ENCODE measurements around the gene CPD. TPM values are rescaled to one million over a fixed set of nuclear protein-coding genes. Genes with fewer than 3 reads are reported as not detected.

Gene CPD
- total RNA-seq, 1 donor from 2014 or later: 51.2 TPM

DNA sequence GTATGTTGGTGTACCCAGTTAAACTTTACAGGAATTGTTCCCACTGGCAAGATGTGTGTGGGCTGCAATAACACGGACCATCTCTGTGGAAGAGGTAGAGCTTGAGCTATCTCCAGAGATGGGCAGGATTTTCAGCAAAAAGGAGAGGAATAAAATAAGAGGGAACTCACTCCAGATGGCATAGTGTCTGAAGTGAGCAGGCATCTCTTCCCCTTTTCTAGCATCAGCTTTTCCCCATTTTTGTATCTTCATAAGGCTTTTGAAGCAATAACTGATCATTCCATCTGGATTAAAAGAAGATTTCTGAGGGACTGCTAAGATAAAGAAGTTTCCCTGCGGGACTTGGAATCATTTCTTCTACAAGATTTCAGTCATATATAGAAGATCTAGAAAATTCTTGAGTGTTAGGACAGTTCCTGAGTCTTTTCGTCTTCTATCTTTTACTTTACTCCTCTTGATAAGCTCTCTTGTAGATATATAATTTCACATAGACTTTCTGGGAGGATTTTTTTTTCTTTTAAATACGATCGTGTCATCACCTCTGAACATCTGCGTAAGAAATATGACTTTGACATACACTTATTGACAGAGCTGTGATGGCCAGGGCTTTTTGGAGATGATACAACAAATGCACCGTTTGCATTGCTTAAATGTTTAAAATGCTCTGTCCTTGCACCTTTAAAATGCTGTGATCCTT lies 2.1 kb downstream of the CPD start:
- H3K4me3 Mint-ChIP-seq (ENCODE audit: unreplicated experiment): peak overlapping the region; percentile 86
- no peak overlapping the region for H3K9ac ChIP-seq (ENCODE audit: low read length)
- H3K4me1 Mint-ChIP-seq (ENCODE audit: low read depth, unreplicated experiment): peaks cover 32% of the 10 kb centered on the region
- H4K20me1 ChIP-seq (ENCODE audit: insufficient read depth, low read length): peaks cover 31% of the 10 kb centered on the region
- H3K27ac ChIP-seq (ENCODE audit: low read depth, low read length): no peak overlapping the region
- DNase-seq (ENCODE audit: low read depth) (no peak), FAIRE-seq (no peak)
- H3K36me3 Mint-ChIP-seq (ENCODE audit: low read depth, unreplicated experiment): no peaks in the 10 kb centered on the region
- no peaks in the 10 kb centered on the region for H3K9me3 Mint-ChIP-seq (ENCODE audit: unreplicated experiment)
- no peak overlapping the region for H2AFZ ChIP-seq (ENCODE audit: low read depth, low read length)
- no peaks in the 10 kb centered on the region for H3K9me3 ChIP-seq (ENCODE audit: insufficient read depth, low read depth, low read length)
- H3K4me3 ChIP-seq (ENCODE audit: insufficient read depth, low read depth, low read length): peak overlapping the region; percentile 68
- no peaks in the 10 kb centered on the region for H3K27me3 Mint-ChIP-seq (ENCODE audit: low read depth, unreplicated experiment)
- peaks cover 17% of the 10 kb centered on the region for H3K4me1 ChIP-seq (ENCODE audit: insufficient read depth, low read length)
- no peak overlapping the region for H3K27ac Mint-ChIP-seq (ENCODE audit: unreplicated experiment)
- TF ChIP-seq EZH2 (IDR thresholded peaks at IDR 0.05; ENCODE audit: insufficient read depth, low read length) (no peak), CTCF (IDR thresholded peaks at IDR 0.05; ENCODE audit: insufficient read depth, low read depth, low read length) (no peak)
- peak overlapping the region; percentile 98 for H3K4me2 ChIP-seq (ENCODE audit: low read length)
- no peaks in the 10 kb centered on the region for H3K36me3 ChIP-seq (ENCODE audit: insufficient read depth, low read length)
- peaks cover 41% of the 10 kb centered on the region for H3K79me2 ChIP-seq (ENCODE audit: insufficient read depth, low read length)
- no peaks in the 10 kb centered on the region for H3K27me3 ChIP-seq (ENCODE audit: insufficient read depth, low read length)

DNA sequence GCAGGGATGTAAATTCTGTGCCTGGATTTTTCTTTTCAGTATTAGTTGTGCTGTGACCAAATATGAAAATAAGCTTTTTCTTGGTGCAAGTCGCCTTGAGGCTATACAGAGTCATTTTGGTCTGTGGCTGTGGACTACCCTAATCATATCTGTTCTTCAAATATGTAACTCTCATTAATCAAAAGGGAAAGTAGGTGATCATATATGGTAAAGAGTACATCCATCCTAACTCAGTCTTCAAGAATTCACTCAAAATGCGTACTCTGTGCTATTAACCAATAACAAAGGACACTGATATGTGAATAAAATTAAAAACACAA lies 2.6 kb downstream of the CPD start:
- Histone ChIP-seq H3K36me3 (ENCODE audit: insufficient read depth, low read length) (no peaks in the 10 kb centered on the region), H3K4me1 (ENCODE audit: insufficient read depth, low read length) (peaks cover 16% of the 10 kb centered on the region), H3K4me3 (ENCODE audit: insufficient read depth, low read depth, low read length) (no peak overlapping the region), H4K20me1 (ENCODE audit: insufficient read depth, low read length) (peaks cover 31% of the 10 kb centered on the region), H2AFZ (ENCODE audit: low read depth, low read length) (no peak overlapping the region), H3K27me3 (ENCODE audit: insufficient read depth, low read length) (no peaks in the 10 kb centered on the region), H3K9ac (ENCODE audit: low read length) (no peak overlapping the region), H3K27ac (ENCODE audit: low read depth, low read length) (no peak overlapping the region), H3K4me2 (ENCODE audit: low read length) (peak overlapping the region; percentile 98), H3K79me2 (ENCODE audit: insufficient read depth, low read length) (peaks cover 41% of the 10 kb centered on the region), H3K9me3 (ENCODE audit: insufficient read depth, low read depth, low read length) (no peaks in the 10 kb centered on the region)
- H3K9me3 Mint-ChIP-seq (ENCODE audit: unreplicated experiment): no peaks in the 10 kb centered on the region
- peaks cover 29% of the 10 kb centered on the region for H3K4me1 Mint-ChIP-seq (ENCODE audit: low read depth, unreplicated experiment)
- no peak overlapping the region for H3K27ac Mint-ChIP-seq (ENCODE audit: unreplicated experiment)
- no peak for TF ChIP-seq EZH2 (IDR thresholded peaks at IDR 0.05; ENCODE audit: insufficient read depth, low read length)
- TF ChIP-seq CTCF (IDR thresholded peaks at IDR 0.05; ENCODE audit: insufficient read depth, low read depth, low read length): no peak
- peaks cover under 1% of the 10 kb centered on the region for H3K36me3 Mint-ChIP-seq (ENCODE audit: low read depth, unreplicated experiment)
- no peaks in the 10 kb centered on the region for H3K27me3 Mint-ChIP-seq (ENCODE audit: low read depth, unreplicated experiment)
- FAIRE-seq (no peak), DNase-seq (ENCODE audit: low read depth) (no peak)
- peak overlapping the region; percentile 14 for H3K4me3 Mint-ChIP-seq (ENCODE audit: unreplicated experiment)

GRCh38 chr17:30382345-30382744 lies 3.6 kb downstream of the CPD start:
- H3K36me3 Mint-ChIP-seq (ENCODE audit: low read depth, unreplicated experiment): peaks cover 2% of the 10 kb centered on the region
- Histone ChIP-seq H3K36me3 (ENCODE audit: insufficient read depth, low read length) (no peaks in the 10 kb centered on the region), H4K20me1 (ENCODE audit: insufficient read depth, low read length) (peaks cover 31% of the 10 kb centered on the region), H3K9ac (ENCODE audit: low read length) (no peak overlapping the region), H3K79me2 (ENCODE audit: insufficient read depth, low read length) (peaks cover 41% of the 10 kb centered on the region), H3K4me2 (ENCODE audit: low read length) (no peak overlapping the region), H3K27me3 (ENCODE audit: insufficient read depth, low read length) (no peaks in the 10 kb centered on the region), H3K4me1 (ENCODE audit: insufficient read depth, low read length) (peaks cover 11% of the 10 kb centered on the region), H2AFZ (ENCODE audit: low read depth, low read length) (no peak overlapping the region), H3K27ac (ENCODE audit: low read depth, low read length) (no peak overlapping the region), H3K4me3 (ENCODE audit: insufficient read depth, low read depth, low read length) (no peak overlapping the region), H3K9me3 (ENCODE audit: insufficient read depth, low read depth, low read length) (no peaks in the 10 kb centered on the region)
- H3K4me1 Mint-ChIP-seq (ENCODE audit: low read depth, unreplicated experiment): peaks cover 20% of the 10 kb centered on the region
- TF ChIP-seq CTCF (IDR thresholded peaks at IDR 0.05; ENCODE audit: insufficient read depth, low read depth, low read length) (no peak), EZH2 (IDR thresholded peaks at IDR 0.05; ENCODE audit: insufficient read depth, low read length) (no peak)
- H3K27ac Mint-ChIP-seq (ENCODE audit: unreplicated experiment): no peak overlapping the region
- H3K27me3 Mint-ChIP-seq (ENCODE audit: low read depth, unreplicated experiment): no peaks in the 10 kb centered on the region
- H3K4me3 Mint-ChIP-seq (ENCODE audit: unreplicated experiment): no peak overlapping the region
- FAIRE-seq: no peak
- H3K9me3 Mint-ChIP-seq (ENCODE audit: unreplicated experiment): no peaks in the 10 kb centered on the region
- no peak for DNase-seq (ENCODE audit: low read depth)

All from astrocyte (in vitro differentiated cells and primary cell).